ENCODE data around the gene GPD1L. TPM values are rescaled to one million over a fixed set of nuclear protein-coding genes. Genes with fewer than 3 reads are reported as not detected.

GPD1L gene
- total and polyA plus RNA-seq, 2 of the 13 experiments (the other 11 are each of a cell fraction or from before 2014, with no cell fraction given), result 4.9 to 13.7 TPM

GRCh38 chr3:32200490-32200889 lies 94.1 kb downstream of the GPD1L start:
- Histone ChIP-seq H3K27me3 (ENCODE audit: control insufficient read depth in 1 of 2, insufficient read depth in 2 of 2, low read length in 2 of 2) (peaks cover 0 to 2% of the 10 kb centered on the region in 2 experiments; a peak in 1 of 5 replicates), H3K36me3 (replicated peaks in 1 of 2; ENCODE audit: control insufficient read depth in 1 of 2, insufficient read depth in 2 of 2, low read length in 2 of 2) (no peaks in the 10 kb centered on the region), H3K4me2 (ENCODE audit: low read depth, low read length) (no peak overlapping the region), H3K27ac (ENCODE audit: extremely low read length, insufficient read depth, low read length) (no peak overlapping the region), H3K4me1 (ENCODE audit: insufficient read depth, low read length) (peaks cover 22% of the 10 kb centered on the region), H3K9me3 (ENCODE audit: low read length) (no peaks in the 10 kb centered on the region), H4K20me1 (ENCODE audit: insufficient read depth, low read length) (no peaks in the 10 kb centered on the region), H3K9ac (ENCODE audit: insufficient read depth, low read depth, low read length) (no peak overlapping the region), H2AFZ (ENCODE audit: low read length) (no peak overlapping the region), H3K4me3 (replicated peaks in 1 of 3; ENCODE audit: insufficient read depth in 1 of 3, low read depth in 2 of 3, low read length in 3 of 3) (no peak overlapping the region), H3K79me2 (ENCODE audit: insufficient read depth, low read length) (no peaks in the 10 kb centered on the region)
- 52% methylated on average over 7 of the region's 7 CpGs for WGBS (ENCODE audit: low lambda C conversion rate)
- ChIA-PET POLR2A (interaction anchor here (1.2 kb wide), 1 partner anchor 11 kb away, joined by 3 read pairs; no protein-coding TSS in a partner anchor), CTCF (ENCODE audit: low intra/inter-chr PET ratio, low total read pairs) (no interaction called here)
- no peak for TF ChIP-seq HNRNPLL (IDR thresholded peaks at IDR 0.05; ENCODE audit: low read depth, low read length, poor library complexity, severe bottlenecking)
- TF ChIP-seq PRDM15 (CRISPR knock-in tag; IDR thresholded peaks at IDR 0.05), result peak; percentile 46; the same call in 1 of the 2 replicates
- in situ Hi-C loops (cut with HindIII; ENCODE audit: extremely low pct_ligation_motif_present, low pct_unique_long_range_greater_than_20kb), result loop anchor here (25.0 kb wide), 1 partner anchor 462 kb away; no protein-coding TSS in a partner anchor
- no peak for DNase-seq (ENCODE audit: low spot score)
- FAIRE-seq, result no peak
- BruUV-seq (replicated peaks), result no TSS peak
- intact Hi-C loops (cut with micrococcal nuclease; ENCODE audit: unreplicated experiment), result no loop called here
- ATAC-seq, result peak; percentile 64
